H9 (cell line): ENCODE measurements around the gene CNRIP1. TPM values are rescaled to one million over a fixed set of nuclear protein-coding genes. Genes with fewer than 3 reads are reported as not detected.

Source experiments
- DNase-seq: peaks from one replicate; pipeline ENCODE4 v3.0.0-alpha.2; 2017
- H2AFZ ChIP-seq: one replicate; pipeline ENCODE4 v1.6.1; 2013; ENCODE audit warnings: mild to moderate bottlenecking, low read length, control low read depth, moderate library complexity
- H2AK5ac ChIP-seq: 2 replicates; pipeline ENCODE4 v1.6.1; 2013; ENCODE audit warnings: low read length, control low read depth, mixed read lengths; ENCODE audit not compliant: insufficient read length
- H2BK120ac ChIP-seq: one replicate; pipeline ENCODE4 v1.6.1; 2013; ENCODE audit warnings: low read depth, mild to moderate bottlenecking, low read length, control low read depth, inconsistent platforms; ENCODE audit not compliant: poor library complexity, severe bottlenecking
- H2BK12ac ChIP-seq: 2 replicates; pipeline ENCODE4 v1.6.1; 2013; ENCODE audit warnings: low read length, control low read depth, mixed read lengths, low read depth; ENCODE audit not compliant: insufficient read length
- H2BK15ac ChIP-seq: 2 replicates; pipeline ENCODE4 v1.6.1; 2013; ENCODE audit warnings: low read depth, low read length, control low read depth
- H2BK20ac ChIP-seq: one replicate; pipeline ENCODE4 v1.6.1; 2013; ENCODE audit warnings: low read depth, mild to moderate bottlenecking, low read length, control low read depth, inconsistent platforms; ENCODE audit not compliant: poor library complexity, severe bottlenecking
- H2BK5ac ChIP-seq: 2 replicates; pipeline ENCODE4 v1.6.1; 2013; ENCODE audit warnings: low read length, control low read depth, mixed read lengths; ENCODE audit not compliant: insufficient read length
- H3K14ac ChIP-seq: 2 replicates; pipeline ENCODE4 v1.6.1; 2013; ENCODE audit warnings: low read length, control low read depth; ENCODE audit not compliant: insufficient read depth
- H3K18ac ChIP-seq: 2 replicates; pipeline ENCODE4 v1.6.1; 2013; ENCODE audit warnings: low read depth, mild to moderate bottlenecking, mixed read lengths, low read length, control low read depth; ENCODE audit not compliant: insufficient read length
- H3K23ac ChIP-seq: 2 replicates; pipeline ENCODE4 v1.6.1; 2013; ENCODE audit warnings: low read length, control low read depth, mixed read lengths, low read depth; ENCODE audit not compliant: insufficient read length
- H3K23me2 ChIP-seq: 2 replicates; pipeline ENCODE4 v1.6.1; 2013; ENCODE audit warnings: low read depth, mild to moderate bottlenecking, mixed read lengths, low read length, control low read depth; ENCODE audit not compliant: insufficient read length, poor library complexity, severe bottlenecking
- H3K27ac ChIP-seq: 2 replicates; pipeline ENCODE4 v1.5.1; 2013; ENCODE audit warnings: low read length, control low read depth, mixed read lengths, low read depth; ENCODE audit not compliant: insufficient read length
- H3K27me3 ChIP-seq: 2 replicates; pipeline ENCODE4 v1.6.1; 2013; ENCODE audit warnings: low read length, control low read depth, inconsistent platforms; ENCODE audit not compliant: insufficient read depth
- H3K4ac ChIP-seq: 2 replicates; pipeline ENCODE4 v1.6.1; 2013; ENCODE audit warnings: low read depth, mild to moderate bottlenecking, control low read depth, inconsistent platforms, low read length, moderate library complexity
- H3K4me1 ChIP-seq: 2 replicates; pipeline ENCODE4 v1.6.1; 2013; ENCODE audit warnings: low read length, control low read depth, inconsistent platforms; ENCODE audit not compliant: insufficient read depth
- H3K4me2 ChIP-seq: 2 replicates; pipeline ENCODE4 v1.6.1; 2013; ENCODE audit warnings: low read length, control low read depth, mixed read lengths; ENCODE audit not compliant: insufficient read length, insufficient read depth
- H3K56ac ChIP-seq: 2 replicates; pipeline ENCODE4 v1.6.1; 2013; ENCODE audit warnings: low read depth, mild to moderate bottlenecking, mixed read lengths, low read length, control low read depth; ENCODE audit not compliant: insufficient read length
- H3K79me1 ChIP-seq: 2 replicates; pipeline ENCODE4 v1.6.1; 2013; ENCODE audit warnings: low read depth, mild to moderate bottlenecking, moderate library complexity, low read length, control low read depth, inconsistent platforms; ENCODE audit not compliant: insufficient read depth, poor library complexity, severe bottlenecking
- H3K79me2 ChIP-seq: 2 replicates; pipeline ENCODE4 v1.6.1; 2013; ENCODE audit warnings: low read length, control low read depth, inconsistent platforms; ENCODE audit not compliant: insufficient read depth
- H3K9ac ChIP-seq: 2 replicates; pipeline ENCODE4 v1.6.1; 2013; ENCODE audit warnings: low read length, control low read depth, mixed read lengths; ENCODE audit not compliant: insufficient read length; ENCODE audit errors: extremely low read depth
- H3K9me3 ChIP-seq: one replicate; pipeline ENCODE4 v1.6.1; 2013; ENCODE audit warnings: low read depth, low read length, inconsistent platforms; ENCODE audit not compliant: control insufficient read depth
- H3T11ph ChIP-seq: one replicate; pipeline ENCODE4 v1.6.1; 2013; ENCODE audit warnings: mild to moderate bottlenecking, low read length, control low read depth, inconsistent platforms
- H4K20me1 ChIP-seq: one replicate; pipeline ENCODE4 v1.6.1; 2013; ENCODE audit not compliant: control insufficient read depth, insufficient read length, insufficient read depth
- H4K5ac ChIP-seq: 2 replicates; pipeline ENCODE4 v1.6.1; 2013; ENCODE audit warnings: low read depth, mild to moderate bottlenecking, mixed read lengths, low read length, control low read depth; ENCODE audit not compliant: insufficient read length
- H4K8ac ChIP-seq: replicated peaks from 2 replicates; pipeline ENCODE4 v1.6.1; 2013; ENCODE audit warnings: low read length, control low read depth, mixed read lengths, low read depth; ENCODE audit not compliant: insufficient read length
- H4K91ac ChIP-seq: 2 replicates; pipeline ENCODE4 v1.6.1; 2013; ENCODE audit warnings: low read depth, mild to moderate bottlenecking, moderate library complexity, mixed read lengths, low read length, control low read depth; ENCODE audit not compliant: insufficient read length
- H3K27ac Mint-ChIP-seq, 3 experiments: 2 replicates in 2 of 3; 3 replicates in 1 of 3; pipeline ENCODE4 v1.8.0; 2020 to 2021; ENCODE audit warnings: mixed read lengths in 3 of 3, mild to moderate bottlenecking in 1 of 3, moderate library complexity in 1 of 3
- H3K27me3 Mint-ChIP-seq: 2 replicates; pipeline ENCODE4 v1.8.0; 2021; ENCODE audit warnings: low read depth, mild to moderate bottlenecking, moderate library complexity, mixed read lengths
- H3K36me3 Mint-ChIP-seq, 3 experiments: 2 replicates in 2 of 3; 3 replicates in 1 of 3; pipeline ENCODE4 v1.8.0; 2020 to 2021; ENCODE audit warnings: low read depth in 3 of 3, mixed read lengths in 3 of 3; ENCODE audit not compliant: insufficient read depth in 1 of 3
- H3K4me1 Mint-ChIP-seq, 2 experiments: 2 replicates each; pipeline ENCODE4 v1.8.0; 2020; ENCODE audit warnings: mixed read lengths in 2 of 2
- H3K4me3 Mint-ChIP-seq, 2 experiments: 2 replicates in 1 of 2; 3 replicates in 1 of 2; pipeline ENCODE4 v1.8.0; 2020 to 2021; ENCODE audit warnings: mild to moderate bottlenecking in 2 of 2, mixed read lengths in 2 of 2, moderate library complexity in 1 of 2
- H3K9me3 Mint-ChIP-seq, 2 experiments: 2 replicates in 1 of 2; 3 replicates in 1 of 2; pipeline ENCODE4 v1.8.0; 2020; ENCODE audit warnings: mild to moderate bottlenecking in 2 of 2, mixed read lengths in 2 of 2, moderate library complexity in 1 of 2
- WGBS: extraction: QIAGEN DNeasy Blood & Tissue Kit; methylation state at CpG from one replicate; pipeline ENCODE4 v1.1.7; 2013; ENCODE audit warnings: missing lambda C conversion rate, low lambda C conversion rate, mixed read lengths; ENCODE audit not compliant: insufficient read length; ENCODE audit errors: extremely low coverage; 5-methylcytosine and 5-hydroxymethylcytosine counted together
- total RNA-seq: library from RNA; stranded (reverse); gene quantifications from 2 replicates; pipeline ENCODE4 v1.2.1, GENCODE V29; 2021
- TF ChIP-seq, protein P1 (sequence below): fragments of 200-600 bp; sonication (generic); conservative IDR thresholded peaks from 3 replicates; pipeline ENCODE4 v1.8.0; 2021; ENCODE audit warnings: antibody characterized with exemption, mild to moderate bottlenecking

CNRIP1 gene
- total RNA-seq, 1 experiment from 2014 or later, result 0.70 TPM

DNA sequence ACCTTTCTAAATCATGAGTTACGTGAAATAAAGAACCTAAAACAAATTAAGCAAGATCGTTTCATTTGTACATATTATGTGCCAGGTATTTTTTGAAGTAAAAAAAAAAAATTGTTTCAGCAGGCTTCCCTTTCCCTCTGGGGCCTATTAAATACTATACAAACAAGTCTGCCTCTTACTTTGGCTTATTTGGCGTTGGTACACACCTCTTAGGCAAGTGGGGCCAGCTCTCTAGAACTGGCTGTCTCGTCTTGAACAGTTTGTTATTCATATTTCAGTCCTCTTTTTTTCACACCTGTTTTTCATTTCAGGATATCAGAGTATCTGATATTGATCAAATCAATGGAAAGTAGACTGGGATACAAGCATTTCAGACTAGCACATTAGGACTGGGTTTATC lies 40.1 kb downstream of the CNRIP1 start:
- no peak overlapping the region for H2BK120ac ChIP-seq
- no peak overlapping the region for H2AFZ ChIP-seq
- DNase-seq, result no peak
- Mint-ChIP-seq H3K4me1 (no peaks in the 10 kb centered on the region), H3K9me3 (no peaks in the 10 kb centered on the region), H3K4me3 (no peak overlapping the region), H3K27ac (no peak overlapping the region), H3K36me3 (no peaks in the 10 kb centered on the region), H3K27me3 (peaks cover 4% of the 10 kb centered on the region; the same call in 1 of the 2 replicates)
- H3K27ac ChIP-seq, result no peak overlapping the region
- H3K18ac ChIP-seq, result no peak overlapping the region
- H2BK12ac ChIP-seq, result no peak overlapping the region
- H3K4me2 ChIP-seq, result no peak overlapping the region
- H3K23me2 ChIP-seq, result no peaks in the 10 kb centered on the region
- no peak overlapping the region for H3K4ac ChIP-seq
- H3K27me3 ChIP-seq, result no peaks in the 10 kb centered on the region
- no peak overlapping the region for H3K14ac ChIP-seq
- no CpG with 5 or more reads among the region's 4 CpGs for WGBS
- no peak overlapping the region for H2BK5ac ChIP-seq
- no peak overlapping the region for H4K5ac ChIP-seq
- H3T11ph ChIP-seq, result no peak overlapping the region
- H2BK15ac ChIP-seq, result no peak overlapping the region
- H2AK5ac ChIP-seq, result no peak overlapping the region
- H3K4me1 ChIP-seq, result no peaks in the 10 kb centered on the region
- no peak overlapping the region for H3K23ac ChIP-seq
- no peak overlapping the region for H4K8ac ChIP-seq
- no peak overlapping the region for H3K56ac ChIP-seq
- H3K9ac ChIP-seq, result no peak overlapping the region
- no peak overlapping the region for H4K91ac ChIP-seq
- no peaks in the 10 kb centered on the region for H3K79me1 ChIP-seq
- H4K20me1 ChIP-seq, result no peaks in the 10 kb centered on the region
- no peak overlapping the region for H2BK20ac ChIP-seq
- TF ChIP-seq, protein P1, sequence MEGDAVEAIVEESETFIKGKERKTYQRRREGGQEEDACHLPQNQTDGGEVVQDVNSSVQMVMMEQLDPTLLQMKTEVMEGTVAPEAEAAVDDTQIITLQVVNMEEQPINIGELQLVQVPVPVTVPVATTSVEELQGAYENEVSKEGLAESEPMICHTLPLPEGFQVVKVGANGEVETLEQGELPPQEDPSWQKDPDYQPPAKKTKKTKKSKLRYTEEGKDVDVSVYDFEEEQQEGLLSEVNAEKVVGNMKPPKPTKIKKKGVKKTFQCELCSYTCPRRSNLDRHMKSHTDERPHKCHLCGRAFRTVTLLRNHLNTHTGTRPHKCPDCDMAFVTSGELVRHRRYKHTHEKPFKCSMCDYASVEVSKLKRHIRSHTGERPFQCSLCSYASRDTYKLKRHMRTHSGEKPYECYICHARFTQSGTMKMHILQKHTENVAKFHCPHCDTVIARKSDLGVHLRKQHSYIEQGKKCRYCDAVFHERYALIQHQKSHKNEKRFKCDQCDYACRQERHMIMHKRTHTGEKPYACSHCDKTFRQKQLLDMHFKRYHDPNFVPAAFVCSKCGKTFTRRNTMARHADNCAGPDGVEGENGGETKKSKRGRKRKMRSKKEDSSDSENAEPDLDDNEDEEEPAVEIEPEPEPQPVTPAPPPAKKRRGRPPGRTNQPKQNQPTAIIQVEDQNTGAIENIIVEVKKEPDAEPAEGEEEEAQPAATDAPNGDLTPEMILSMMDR, result no peak
- no peaks in the 10 kb centered on the region for H3K79me2 ChIP-seq
- no peaks in the 10 kb centered on the region for H3K9me3 ChIP-seq
